H1 (cell line): ENCODE results near the gene PMP22. TPM values are rescaled to one million over a fixed set of nuclear protein-coding genes. Genes with fewer than 3 reads are reported as not detected.

Source experiments
- ASH2L ChIP-seq: fragments of 200-600, 300-600 bp; sonication (generic); IDR thresholded peaks from one replicate; pipeline ENCODE4 v1.7.1; 2017; ENCODE audit warnings: low read length
- CHD7 ChIP-seq: fragments of 300-600 bp; sonication (generic); IDR thresholded peaks from 2 replicates; pipeline ENCODE4 v1.7.1; 2012; ENCODE audit warnings: low read length, moderate library complexity, mild to moderate bottlenecking, inconsistent platforms; ENCODE audit not compliant: insufficient replicate concordance
- CTCF ChIP-seq, 3 experiments: IDR thresholded peaks; 1 replicate in 2 of 3; 2 replicates in 1 of 3; pipeline versions ENCODE4 v1.5.1 to v1.6.1; 2011; ENCODE audit warnings: low read length in 3 of 3, mild to moderate bottlenecking in 3 of 3, inconsistent platforms in 2 of 3, low read depth in 1 of 3, moderate library complexity in 1 of 3; ENCODE audit not compliant: insufficient read depth in 1 of 3; ENCODE audit errors: control extremely low read depth in 1 of 3
- GABPA ChIP-seq: IDR thresholded peaks from 2 replicates; pipeline ENCODE4 v1.6.1; 2011; ENCODE audit warnings: mild to moderate bottlenecking, low read length, moderate library complexity, borderline replicate concordance; ENCODE audit not compliant: insufficient read depth
- MAX ChIP-seq: IDR thresholded peaks from 2 replicates; pipeline ENCODE4 v1.6.1; 2012; ENCODE audit warnings: inconsistent platforms
- RBBP5 ChIP-seq: IDR thresholded peaks from 2 replicates; pipeline ENCODE4 v1.7.1; 2012; ENCODE audit warnings: low read depth, mild to moderate bottlenecking, inconsistent platforms, low read length, moderate library complexity, borderline replicate concordance
- polyA plus RNA-seq, 7 experiments: library from polyadenylated mRNA; depleted of rRNA in 3 of 7; stranded (reverse) in 5 of 7; unstranded in 2 of 7; fragments of >200 nt in 5 of 7; fragments of 200-250 nt in 2 of 7; gene quantifications; 1 replicate in 5 of 7; 2 replicates in 1 of 7; 4 replicates in 1 of 7; pipeline versions ENCODE4 v1.2.1 to v1.2.3, GENCODE V29; 2011 to 2013; ENCODE audit warnings: missing spikeins in 2 of 7, mixed read lengths in 2 of 7
- total RNA-seq: library from RNA; stranded (reverse); fragmentation: NEBNext Ultra II Directional; extraction: Animal tissue kit (Norgen Biotek cat#: 25700); gene quantifications from 2 replicates; pipeline ENCODE4 v1.2.1, GENCODE V29; 2021

The PMP22 gene
- total and polyA plus RNA-seq, 2 of the 8 experiments (the other 6 are each of a cell fraction or from before 2014, with no cell fraction given), result 0.84 to 4.9 TPM

GRCh38 chr17:15260376-15261257 is 4.5 kb downstream of the PMP22 start (continued):
- no peak for TF ChIP-seq CHD7
- TF ChIP-seq ASH2L, result peak; percentile 83
- no peak for TF ChIP-seq GABPA
- TF ChIP-seq CTCF (IDR thresholded peaks at IDR 0.05; ENCODE audit: control extremely low read depth in 1 of 3, insufficient read depth in 1 of 3, low read depth in 1 of 3, low read length in 3 of 3), result peak; percentile 82 to 89 (median 84)
- peak; percentile 61; the same call in 1 of the 2 replicates for TF ChIP-seq RBBP5
- TF ChIP-seq MAX, result peak; percentile 77
